B cell (primary cell): ENCODE measurements around the gene KLHL35. TPM values are rescaled to one million over a fixed set of nuclear protein-coding genes. Genes with fewer than 3 reads are reported as not detected.
A peak's percentile ranks its signal among the peaks of the same experiment; 100 is the strongest.

Experiments
- ATAC-seq: fragments of 200-7000 bp; cut with Tn5 transposase; one replicate; pipeline ENCODE4 v1.10.0; 2021; ENCODE audit warnings: low read depth, mild to moderate bottlenecking, moderate number of reproducible peaks, moderate library complexity
- CTCF ChIA-PET: fragments of 350-600 bp; sonication (Branson Sonifier 250); formaldehyde crosslinking; loops from one replicate; lab custom pipeline; 2021; ENCODE audit warnings: antibody characterized with exemption, inconsistent platforms; lab: Charles Lee
- POLR2A ChIA-PET: fragments of 350-600 bp; sonication (Branson Sonifier 250); formaldehyde crosslinking; loops from one replicate; lab custom pipeline; 2021; ENCODE audit warnings: antibody characterized with exemption; lab: Charles Lee
- DNase-seq: peaks from one replicate; pipeline ENCODE4 v3.0.0; 2013
- H2AFZ ChIP-seq: 2 replicates; pipeline ENCODE4 v1.6.1; 2012; ENCODE audit warnings: mild to moderate bottlenecking, low read depth, low read length; ENCODE audit not compliant: insufficient read depth, poor library complexity, severe bottlenecking
- H3K27ac ChIP-seq, 2 donors: 1 replicate in 1 of 2; 2 replicates in 1 of 2; pipeline ENCODE4 v1.5.1; 2012 to 2013; ENCODE audit warnings: low read length in 2 of 2, mild to moderate bottlenecking in 2 of 2, moderate library complexity in 1 of 2
- H3K27me3 ChIP-seq, 4 experiments: fragments of 200-600 bp in 1 of 4; sonication (generic) in 1 of 4; replicated peaks in 1 of 4; 1 replicate in 2 of 4; 2 replicates in 2 of 4; pipeline versions ENCODE4 v1.6.1 to v1.7.0; 2013 to 2016; ENCODE audit warnings: low read length in 3 of 4, mild to moderate bottlenecking in 2 of 4, mixed read lengths in 1 of 4, moderate library complexity in 1 of 4; ENCODE audit not compliant: insufficient read depth in 4 of 4, control insufficient read depth in 3 of 4; ENCODE audit errors: control extremely low read depth in 1 of 4
- H3K36me3 ChIP-seq, 2 experiments: replicated peaks in 1 of 2; 1 replicate in 1 of 2; 2 replicates in 1 of 2; pipeline versions ENCODE4 v1.6.1 to v1.7.1; 2013; ENCODE audit warnings: low read length in 1 of 2; ENCODE audit not compliant: insufficient read depth in 2 of 2, control insufficient read depth in 1 of 2; ENCODE audit errors: control extremely low read depth in 1 of 2, extremely low read depth in 1 of 2
- H3K4me1 ChIP-seq, 2 donors: fragments of 200-600 bp in 1 of 2; sonication (generic) in 1 of 2; 1 replicate in 1 of 2; 2 replicates in 1 of 2; pipeline versions ENCODE4 v1.5.1 to v1.6.1; 2013 to 2017; ENCODE audit warnings: low read length in 2 of 2; ENCODE audit not compliant: control insufficient read depth in 2 of 2, insufficient read depth in 2 of 2
- H3K4me2 ChIP-seq: replicated peaks from 2 replicates; pipeline ENCODE3; 2012; ENCODE audit warnings: mild to moderate bottlenecking, low read depth, low read length; ENCODE audit not compliant: poor library complexity, severe bottlenecking
- H3K4me3 ChIP-seq, 5 experiments: fragments of 200-600 bp in 1 of 5; sonication (generic) in 1 of 5; 1 replicate in 3 of 5; 2 replicates in 2 of 5; pipeline versions ENCODE4 v1.5.1 to v1.7.0; 2011 to 2016; ENCODE audit warnings: low read length in 4 of 5, mild to moderate bottlenecking in 4 of 5, low read depth in 2 of 5, control low read depth in 1 of 5, moderate library complexity in 1 of 5; ENCODE audit not compliant: insufficient read depth in 1 of 5; ENCODE audit errors: control extremely low read depth in 1 of 5, extremely low read depth in 1 of 5
- H3K79me2 ChIP-seq: fragments of 200-600 bp; sonication (generic); one replicate; pipeline ENCODE4 v1.6.0; 2016; ENCODE audit warnings: low read length; ENCODE audit not compliant: control insufficient read depth, insufficient read depth
- H3K9ac ChIP-seq: fragments of 200-600 bp; sonication (generic); 2 replicates; pipeline ENCODE4 v1.6.1; 2017; ENCODE audit warnings: mild to moderate bottlenecking, low read length, moderate library complexity
- H3K9me3 ChIP-seq, 3 donors: one replicate each; pipeline versions ENCODE4 v1.6.1 to v1.7.1; 2013; ENCODE audit warnings: low read length in 2 of 3; ENCODE audit not compliant: control insufficient read depth in 2 of 3, insufficient read depth in 1 of 3; ENCODE audit errors: control extremely low read depth in 1 of 3
- H4K20me1 ChIP-seq: 2 replicates; pipeline ENCODE4 v1.6.0; 2012; ENCODE audit warnings: mild to moderate bottlenecking, low read length; ENCODE audit not compliant: insufficient read depth, control insufficient read depth, poor library complexity, severe bottlenecking
- H3K27ac Mint-ChIP-seq: one replicate; pipeline ENCODE4 v1.8.0; 2021; ENCODE audit warnings: mixed read lengths
- H3K27me3 Mint-ChIP-seq: one replicate; pipeline ENCODE4 v1.8.0; 2021; ENCODE audit warnings: mixed read lengths
- H3K4me1 Mint-ChIP-seq: one replicate; pipeline ENCODE4 v1.8.0; 2021; ENCODE audit warnings: mixed read lengths
- H3K4me3 Mint-ChIP-seq: one replicate; pipeline ENCODE4 v1.8.0; 2021; ENCODE audit warnings: mixed read lengths
- H3K9me3 Mint-ChIP-seq: one replicate; pipeline ENCODE4 v1.8.0; 2022; ENCODE audit warnings: mixed read lengths; ENCODE audit not compliant: insufficient read depth
- CTCF ChIP-seq: fragments of 200-600 bp; IDR thresholded peaks from one replicate; pipeline ENCODE4 v1.8.0; 2022; ENCODE audit warnings: antibody characterized with exemption, mild to moderate bottlenecking
- EZH2 ChIP-seq: IDR thresholded peaks from 2 replicates; pipeline ENCODE4 v1.6.1; 2012; ENCODE audit warnings: borderline replicate concordance, low read depth, mild to moderate bottlenecking, moderate library complexity, low read length; ENCODE audit not compliant: insufficient read depth, poor library complexity, severe bottlenecking
- WGBS: methylation state at CpG from one replicate; pipeline ENCODE4 v1.1.5; 2013; ENCODE audit warnings: missing lambda C conversion rate; ENCODE audit not compliant: insufficient coverage; 5-methylcytosine and 5-hydroxymethylcytosine counted together
- intact Hi-C: fragments of 100-400 bp; cut with micrococcal nuclease; formaldehyde crosslinking; loops from one replicate; pipeline ENCODE4 v1.10.0; 2022
- polyA plus RNA-seq: library from polyadenylated mRNA; depleted of rRNA; stranded (reverse); fragments of >200 nt; gene quantifications from 2 replicates; pipeline ENCODE4 v1.2.3, GENCODE V29; 2012
- total RNA-seq, 2 donors: library from RNA; stranded (reverse); fragments of 120-200 nt in 1 of 2; gene quantifications; 1 replicate in 1 of 2; 2 replicates in 1 of 2; pipeline versions ENCODE4 v1.2.3 to v1.2.4, GENCODE V29; 2013 to 2022

KLHL35 gene
- total and polyA plus RNA-seq, 2 donors (not counting 1 experiment from before 2014, with no cell fraction given), result 0.55 to 0.59 TPM

- TF ChIP-seq CTCF (no peak), EZH2 (no peak)
- no peak overlapping the region for H3K4me3 ChIP-seq
- DNase-seq (no peak), ATAC-seq (no peak)
- no peaks in the 10 kb centered on the region for H3K79me2 ChIP-seq
- Mint-ChIP-seq H3K4me1 (peaks cover 19% of the 10 kb centered on the region), H3K4me3 (no peak overlapping the region), H3K27me3 (no peaks in the 10 kb centered on the region), H3K27ac (peak overlapping the region; percentile 29), H3K9me3 (no peaks in the 10 kb centered on the region)
- H3K9me3 ChIP-seq, result no peaks in the 10 kb centered on the region
- H3K4me2 ChIP-seq, result peak overlapping the region; percentile 30
- H3K27ac ChIP-seq, result no peak overlapping the region
- H3K4me1 ChIP-seq, result peaks cover 0 to 10% of the 10 kb centered on the region in 2 donors
- peak overlapping the region; percentile 60 for H2AFZ ChIP-seq
- no peaks in the 10 kb centered on the region for H3K36me3 ChIP-seq
- POLR2A ChIA-PET, result interaction anchor here (0.5 kb wide), 1 partner anchor 32 kb away, joined by 4 read pairs; no protein-coding TSS in a partner anchor
- CTCF ChIA-PET, result no interaction called here
- intact Hi-C loops, result no loop called here
- H4K20me1 ChIP-seq, result no peaks in the 10 kb centered on the region
- 82% methylated on average over 6 of the region's 9 CpGs for WGBS
- no peaks in the 10 kb centered on the region for H3K27me3 ChIP-seq
- no peak overlapping the region for H3K9ac ChIP-seq
These were observed 43.0 kb upstream of the KLHL35 start for GRCh38 chr11:75475767-75476650.
